HG02840 (cell line): ENCODE data around the gene KAT6B.
"Not testable (repeated sequence)": the region's sequence is repeated elsewhere in the genome, so short reads cannot be mapped to it uniquely, and the experiment has no call there.

Experiments used
- ATAC-seq: cut with Tn5 transposase; IDR thresholded peaks from one replicate; pipeline ENCODE4 v1.9.1; 2021; ENCODE audit warnings: mild to moderate bottlenecking, moderate library complexity, moderate number of reproducible peaks; ENCODE audit not compliant: unreplicated experiment, low FRiP score

KAT6B gene

GRCh38 chr10:74887614-74888284 lies 61.3 kb downstream of the KAT6B start:
- ATAC-seq: no peak

- no peak for ATAC-seq
These were observed 62.7 kb downstream of the KAT6B start for GRCh38 chr10:74888962-74889661.

GRCh38 chr10:74889662-74889998 lies 63.2 kb downstream of the KAT6B start:
- ATAC-seq: no peak

GRCh38 chr10:74890460-74890859 lies 64.1 kb downstream of the KAT6B start:
- no peak for ATAC-seq

GRCh38 chr10:74891053-74891452 lies 64.7 kb downstream of the KAT6B start:
- ATAC-seq: no peak

- ATAC-seq: no peak
These were observed 66.4 kb downstream of the KAT6B start for GRCh38 chr10:74892839-74893238.

- ATAC-seq: not testable (repeated sequence)
These were observed 66.9 kb downstream of the KAT6B start for GRCh38 chr10:74893329-74893728.

GRCh38 chr10:74896788-74897527 lies 70.6 kb downstream of the KAT6B start:
- ATAC-seq: no peak

GRCh38 chr10:74898201-74898976 lies 72.0 kb downstream of the KAT6B start:
- ATAC-seq: no peak

GRCh38 chr10:74900297-74900696 lies 73.9 kb downstream of the KAT6B start:
- ATAC-seq: no peak

GRCh38 chr10:74901301-74901700 lies 74.9 kb downstream of the KAT6B start:
- ATAC-seq: no peak

- no peak for ATAC-seq
These were observed 75.6 kb downstream of the KAT6B start for GRCh38 chr10:74901867-74902450.

GRCh38 chr10:74903491-74903890 lies 77.1 kb downstream of the KAT6B start:
- no peak for ATAC-seq

- ATAC-seq: no peak
These were observed 80.3 kb downstream of the KAT6B start for GRCh38 chr10:74906611-74907198.

GRCh38 chr10:74909670-74910069 lies 83.3 kb downstream of the KAT6B start:
- ATAC-seq: no peak

- no peak for ATAC-seq
These were observed 84.0 kb downstream of the KAT6B start for GRCh38 chr10:74910241-74910975.

GRCh38 chr10:74910976-74911350 lies 84.6 kb downstream of the KAT6B start:
- ATAC-seq: no peak

GRCh38 chr10:74912182-74912581 lies 85.8 kb downstream of the KAT6B start:
- ATAC-seq: no peak

GRCh38 chr10:74912682-74913081 lies 86.3 kb downstream of the KAT6B start:
- no peak for ATAC-seq
